Tibial nerve (tissue), 4 donors: Measurements from ENCODE around the gene ERCC8.

Source experiments
- EP300 ChIP-seq, 2 donors: sonication (generic); formaldehyde crosslinking; IDR thresholded peaks; one replicate each; pipeline ENCODE4 v1.6.1; 2017; ENCODE audit warnings: antibody characterized with exemption in 2 of 2, mild to moderate bottlenecking in 1 of 2
- POLR2A ChIP-seq, 2 donors: fragments of 450-650 bp; IDR thresholded peaks; one replicate each; pipeline ENCODE4 v1.6.1; 2017; ENCODE audit warnings: antibody characterized with exemption in 2 of 2, mild to moderate bottlenecking in 2 of 2, moderate library complexity in 2 of 2
- TF ChIP-seq, protein P1 (sequence below), 5 experiments: fragments of 200-600 bp in 3 of 5; fragments of 450-650 bp in 2 of 5; sonication (generic) in 3 of 5; IDR thresholded peaks; one replicate each; pipeline ENCODE4 v1.5.1; 2016 to 2019; ENCODE audit warnings: antibody characterized with exemption in 5 of 5, mild to moderate bottlenecking in 3 of 5, moderate library complexity in 2 of 5

DNA sequence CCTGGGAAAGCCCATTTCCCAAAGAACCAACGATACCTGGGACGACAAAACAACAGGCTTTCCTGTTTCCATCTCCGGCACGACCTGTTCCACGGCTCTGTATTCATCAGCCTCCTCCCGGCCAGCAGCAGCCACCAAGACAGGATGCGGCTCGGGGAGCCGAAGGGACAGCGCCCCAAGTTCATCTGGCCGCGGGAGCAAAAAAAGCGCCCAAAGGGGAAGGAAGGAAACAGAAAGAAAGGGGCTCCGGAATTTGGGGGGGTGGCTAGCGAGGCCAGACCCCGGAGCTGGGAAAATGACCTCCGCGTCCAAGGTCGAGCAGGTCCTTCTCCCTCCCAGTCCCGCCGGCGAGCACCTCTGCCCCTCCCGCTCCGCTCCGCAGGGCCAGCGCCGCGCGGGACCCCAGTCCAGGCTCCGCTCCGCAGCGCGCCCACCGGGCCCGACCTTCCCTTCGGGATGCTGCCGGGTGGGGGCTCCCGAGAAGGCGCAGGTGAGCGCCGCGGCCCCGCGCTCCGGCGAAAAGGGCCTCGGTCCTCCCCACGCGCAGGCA, 101.4 kb downstream of the ERCC8 start:
- TF ChIP-seq POLR2A (IDR thresholded peaks at IDR 0.05) (no peak), EP300 (IDR thresholded peaks at IDR 0.05) (no peak)
- TF ChIP-seq, protein P1, sequence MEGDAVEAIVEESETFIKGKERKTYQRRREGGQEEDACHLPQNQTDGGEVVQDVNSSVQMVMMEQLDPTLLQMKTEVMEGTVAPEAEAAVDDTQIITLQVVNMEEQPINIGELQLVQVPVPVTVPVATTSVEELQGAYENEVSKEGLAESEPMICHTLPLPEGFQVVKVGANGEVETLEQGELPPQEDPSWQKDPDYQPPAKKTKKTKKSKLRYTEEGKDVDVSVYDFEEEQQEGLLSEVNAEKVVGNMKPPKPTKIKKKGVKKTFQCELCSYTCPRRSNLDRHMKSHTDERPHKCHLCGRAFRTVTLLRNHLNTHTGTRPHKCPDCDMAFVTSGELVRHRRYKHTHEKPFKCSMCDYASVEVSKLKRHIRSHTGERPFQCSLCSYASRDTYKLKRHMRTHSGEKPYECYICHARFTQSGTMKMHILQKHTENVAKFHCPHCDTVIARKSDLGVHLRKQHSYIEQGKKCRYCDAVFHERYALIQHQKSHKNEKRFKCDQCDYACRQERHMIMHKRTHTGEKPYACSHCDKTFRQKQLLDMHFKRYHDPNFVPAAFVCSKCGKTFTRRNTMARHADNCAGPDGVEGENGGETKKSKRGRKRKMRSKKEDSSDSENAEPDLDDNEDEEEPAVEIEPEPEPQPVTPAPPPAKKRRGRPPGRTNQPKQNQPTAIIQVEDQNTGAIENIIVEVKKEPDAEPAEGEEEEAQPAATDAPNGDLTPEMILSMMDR (IDR thresholded peaks at IDR 0.05), result no peak
